RPMI8226 (cell line): ENCODE results near the gene LCE1C.

ENCODE experiments used
- DNase-seq: peaks from one replicate; pipeline ENCODE4 v3.0.0-alpha.2; 2015

LCE1C gene

GRCh38 chr1:152759453-152760173 is 46.8 kb downstream of the LCE1C start:
- no peak for DNase-seq

- peak; percentile 6 for DNase-seq
Observed at GRCh38 chr1:152758636-152759035, 47.8 kb downstream of the LCE1C start.

GRCh38 chr1:152757747-152758146 is 48.7 kb downstream of the LCE1C start, which contains the start of gene KPRP:
KPRP (plus strand) TSS chr1:152758025; CDS start chr1:152759589, 1,564 bp downstream.
- no peak for DNase-seq

DNA sequence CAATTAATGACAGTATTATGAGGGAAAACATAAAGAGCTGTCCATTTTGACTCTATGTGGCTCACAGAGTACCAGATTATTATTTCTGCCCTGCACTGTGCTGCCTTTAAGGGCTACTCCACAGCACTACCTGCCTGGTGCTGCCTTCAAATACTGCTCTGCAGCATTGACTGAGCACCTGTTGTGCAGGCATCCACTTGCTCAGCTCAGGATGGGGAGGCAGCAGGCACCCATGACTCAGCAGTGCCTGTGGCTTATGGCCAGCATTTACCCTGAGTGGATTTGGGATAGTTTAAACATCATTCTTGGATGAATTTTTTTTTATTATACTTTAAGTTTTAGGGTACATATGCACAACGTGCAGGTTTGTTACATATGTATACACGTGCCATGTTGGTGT is 49.6 kb downstream of the LCE1C start:
- DNase-seq: no peak
